Inferior parietal cortex (tissue), 1 donor: Measurements from ENCODE around the gene KNDC1.

Experiments used
- DNase-seq: peaks from one replicate; pipeline ENCODE4 v3.0.0-alpha.2; 2016; ENCODE audit errors: extremely low spot score

The KNDC1 gene

DNA sequence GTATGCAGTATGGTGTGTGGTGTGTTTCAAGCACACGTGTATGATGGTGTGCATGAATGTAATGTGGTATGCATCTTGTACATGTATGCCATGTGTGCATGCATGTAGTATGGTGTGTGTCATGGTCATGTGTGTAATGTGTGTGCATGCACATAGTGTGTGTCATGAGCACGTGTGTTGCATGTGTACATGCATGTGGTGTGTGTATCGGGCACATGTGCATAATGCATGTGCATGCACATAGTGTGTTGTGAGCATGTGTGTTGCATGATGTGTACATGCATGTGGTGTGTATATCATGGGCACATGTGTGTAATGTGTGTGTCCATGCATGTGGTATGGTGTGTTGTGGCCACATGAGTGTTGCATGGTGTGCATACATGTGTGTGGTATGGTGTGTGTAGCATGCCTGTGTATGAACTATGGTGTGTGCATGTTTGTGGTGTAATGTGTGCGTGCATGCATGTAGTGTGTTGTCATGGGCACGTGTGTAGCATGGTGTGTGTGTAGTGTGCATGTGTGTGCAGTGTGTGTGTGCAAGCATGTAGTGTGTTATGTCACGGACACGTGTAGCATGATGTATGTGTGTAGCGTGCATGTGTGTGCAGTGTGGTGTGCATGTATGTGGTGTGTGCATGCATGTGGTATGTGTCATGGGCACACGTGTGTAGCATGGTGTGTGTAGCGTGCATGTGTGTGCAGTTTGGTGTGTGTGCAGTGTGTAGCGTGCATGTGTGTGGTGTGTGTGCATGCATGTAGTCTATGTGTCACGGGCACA is 17.6 kb downstream of the KNDC1 start:
- no peak for DNase-seq

DNA sequence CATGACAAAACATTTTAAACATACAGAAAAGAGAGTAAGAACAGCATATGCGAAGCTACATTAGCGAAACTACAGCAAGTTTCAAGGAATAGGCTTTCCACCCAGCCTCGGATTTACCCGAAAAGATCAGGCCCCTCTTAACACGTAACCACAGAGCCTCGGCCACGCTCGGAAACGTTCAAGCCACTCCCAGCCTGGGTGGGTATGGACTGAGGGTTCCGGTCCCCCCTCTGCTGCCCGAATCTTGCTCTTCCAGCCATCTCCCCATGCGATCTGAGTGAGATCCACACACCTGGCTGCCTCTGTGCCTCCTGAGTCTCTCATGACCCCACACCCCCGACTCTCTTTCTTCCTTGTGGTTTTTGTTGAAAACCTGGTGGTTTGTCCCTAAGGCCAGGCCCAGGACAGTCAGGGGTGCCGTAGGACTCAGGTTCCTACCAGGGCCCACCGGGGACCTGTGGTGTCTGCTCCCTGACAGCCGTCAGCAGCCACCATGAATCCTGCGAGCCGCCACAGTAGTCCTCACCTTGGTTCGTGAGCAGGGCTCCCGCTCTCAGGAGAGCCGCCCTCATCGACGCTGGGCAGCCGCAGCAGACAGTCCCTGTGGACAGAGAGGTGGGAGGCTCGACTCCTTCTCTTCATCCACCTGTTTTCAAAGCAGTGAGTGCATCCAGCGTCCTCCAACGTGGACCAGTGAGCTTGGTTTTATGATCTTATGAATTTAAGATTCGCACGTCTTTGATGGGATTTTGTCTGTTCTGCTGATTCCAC is 18.5 kb downstream of the KNDC1 start:
- no peak for DNase-seq

DNA sequence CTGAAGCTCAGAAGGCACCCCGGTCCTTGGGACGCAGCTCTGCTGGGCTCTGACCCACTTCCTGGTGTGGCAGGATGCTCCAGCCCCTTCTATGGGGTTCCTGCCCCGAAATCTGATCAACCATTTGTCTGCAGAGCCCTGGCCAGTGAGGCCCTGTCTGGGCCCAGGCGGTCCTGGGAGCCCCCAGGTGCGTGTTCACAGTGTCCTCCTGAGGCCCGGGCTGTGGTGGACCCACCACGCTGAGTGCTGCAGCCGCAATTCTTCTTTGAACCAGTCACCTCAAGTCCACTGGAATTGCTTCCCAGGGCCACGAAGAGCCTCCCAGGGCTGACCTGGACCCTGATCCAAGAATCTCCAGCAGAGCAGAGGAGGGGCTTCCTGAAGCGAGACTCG is 19.1 kb downstream of the KNDC1 start:
- no peak for DNase-seq

DNA sequence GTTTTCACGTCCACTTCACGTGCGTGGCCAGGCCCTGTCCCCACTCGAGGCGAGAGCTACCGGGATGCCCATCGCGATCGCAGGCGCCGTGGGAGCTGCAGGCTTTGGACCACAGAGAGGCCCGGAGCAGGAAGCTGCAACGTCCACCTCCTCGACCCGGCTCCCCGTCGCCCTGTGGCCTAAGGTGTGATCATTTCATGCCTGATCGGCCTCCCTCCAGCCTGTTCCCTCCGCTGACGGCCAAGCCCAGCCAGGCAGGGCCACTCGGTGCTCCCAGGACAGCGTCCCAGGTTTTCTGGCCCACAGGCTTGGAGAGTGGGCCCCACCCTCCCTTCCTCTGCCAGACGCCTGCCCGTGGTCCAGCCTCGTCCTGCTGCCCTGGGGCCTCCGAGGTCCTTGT is 19.6 kb downstream of the KNDC1 start:
- no peak for DNase-seq

DNA sequence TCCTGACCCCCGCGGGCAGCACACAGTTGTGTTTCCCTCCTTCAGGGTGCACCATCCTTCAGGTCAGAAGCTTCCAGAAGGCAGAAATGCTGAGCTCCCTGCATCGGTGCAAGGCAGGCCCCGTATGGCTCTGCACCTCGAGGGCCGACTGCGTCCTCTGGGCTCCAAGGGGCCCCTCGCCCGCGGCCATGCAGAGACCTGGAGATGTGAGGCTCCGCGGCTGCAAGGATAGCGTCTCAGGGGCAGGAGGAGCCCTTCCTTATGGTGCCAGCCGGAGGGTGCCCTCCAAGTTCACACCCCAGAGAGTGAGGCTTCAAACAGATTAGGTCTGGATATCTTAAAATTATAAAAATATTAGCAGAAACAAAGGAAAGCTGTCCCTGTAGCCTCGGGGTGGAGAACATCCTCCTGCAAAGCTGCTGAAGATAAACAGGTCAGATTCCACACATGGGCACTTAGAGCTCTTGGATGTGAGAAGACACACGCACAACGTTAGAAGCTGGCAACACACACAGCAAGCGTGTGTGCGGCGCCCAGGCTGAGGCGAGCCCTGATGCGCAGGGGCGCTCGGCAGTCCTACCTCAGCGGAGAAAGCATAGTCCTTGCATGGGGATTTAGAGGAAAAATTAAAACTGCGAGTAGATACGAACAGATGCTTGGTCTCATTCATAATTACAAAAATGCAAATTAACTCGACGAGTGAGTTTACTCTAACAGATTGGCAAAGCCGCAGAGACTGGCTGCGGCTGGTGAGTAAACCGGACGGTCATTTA is 20.4 kb downstream of the KNDC1 start:
- no peak for DNase-seq

DNA sequence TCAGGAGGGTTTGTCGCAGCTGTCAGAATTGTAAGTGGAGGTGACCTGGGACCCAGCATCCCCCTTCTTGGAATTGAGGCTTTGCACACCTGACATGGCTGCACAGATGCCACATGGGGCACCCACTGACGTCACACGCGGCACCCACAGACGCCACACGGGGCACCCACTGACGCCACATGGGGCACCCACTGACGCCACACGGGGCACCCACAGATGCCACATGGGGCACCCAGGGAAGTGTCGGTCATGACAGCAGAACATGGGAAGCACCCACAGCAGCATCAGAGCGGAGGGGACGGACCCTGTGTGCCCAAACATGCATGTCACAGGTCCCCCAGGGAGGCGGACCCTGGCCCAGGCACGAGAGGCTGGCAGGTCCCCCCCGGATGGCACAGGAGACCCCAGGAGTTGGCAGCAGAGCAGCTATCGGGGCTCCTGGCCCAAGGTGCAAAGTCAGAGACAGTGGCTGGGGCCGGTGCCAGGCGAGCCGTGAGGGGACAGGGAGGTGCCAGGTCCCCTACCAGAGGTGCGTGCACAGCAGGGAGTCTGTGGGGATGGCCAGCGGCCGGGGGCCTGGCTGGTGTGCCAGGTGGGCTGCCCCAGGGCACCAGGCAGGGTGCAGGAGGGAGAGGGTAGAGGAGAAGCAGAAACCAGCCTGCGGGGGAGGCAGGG is 21.1 kb downstream of the KNDC1 start:
- DNase-seq: no peak

DNA sequence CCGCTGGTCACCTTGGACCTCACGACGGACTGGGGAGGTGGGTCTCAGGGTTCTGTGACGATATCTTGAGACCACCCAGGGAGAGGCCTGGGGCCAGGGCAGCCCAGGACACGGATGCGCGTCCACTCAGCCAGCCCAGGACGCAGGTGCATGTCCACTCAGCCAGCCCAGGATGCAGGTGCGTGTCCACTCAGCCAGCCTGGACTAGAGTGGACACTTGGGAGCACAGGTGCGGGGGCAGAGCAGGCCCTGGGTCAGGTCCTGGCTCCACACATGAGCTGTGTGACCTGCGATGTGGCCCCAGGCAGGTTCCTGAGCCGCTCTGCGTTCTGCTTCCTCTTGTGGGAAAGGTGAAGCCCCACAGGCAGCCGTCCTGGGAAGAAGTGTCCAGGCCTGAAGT is 22.2 kb downstream of the KNDC1 start:
- DNase-seq: no peak

DNA sequence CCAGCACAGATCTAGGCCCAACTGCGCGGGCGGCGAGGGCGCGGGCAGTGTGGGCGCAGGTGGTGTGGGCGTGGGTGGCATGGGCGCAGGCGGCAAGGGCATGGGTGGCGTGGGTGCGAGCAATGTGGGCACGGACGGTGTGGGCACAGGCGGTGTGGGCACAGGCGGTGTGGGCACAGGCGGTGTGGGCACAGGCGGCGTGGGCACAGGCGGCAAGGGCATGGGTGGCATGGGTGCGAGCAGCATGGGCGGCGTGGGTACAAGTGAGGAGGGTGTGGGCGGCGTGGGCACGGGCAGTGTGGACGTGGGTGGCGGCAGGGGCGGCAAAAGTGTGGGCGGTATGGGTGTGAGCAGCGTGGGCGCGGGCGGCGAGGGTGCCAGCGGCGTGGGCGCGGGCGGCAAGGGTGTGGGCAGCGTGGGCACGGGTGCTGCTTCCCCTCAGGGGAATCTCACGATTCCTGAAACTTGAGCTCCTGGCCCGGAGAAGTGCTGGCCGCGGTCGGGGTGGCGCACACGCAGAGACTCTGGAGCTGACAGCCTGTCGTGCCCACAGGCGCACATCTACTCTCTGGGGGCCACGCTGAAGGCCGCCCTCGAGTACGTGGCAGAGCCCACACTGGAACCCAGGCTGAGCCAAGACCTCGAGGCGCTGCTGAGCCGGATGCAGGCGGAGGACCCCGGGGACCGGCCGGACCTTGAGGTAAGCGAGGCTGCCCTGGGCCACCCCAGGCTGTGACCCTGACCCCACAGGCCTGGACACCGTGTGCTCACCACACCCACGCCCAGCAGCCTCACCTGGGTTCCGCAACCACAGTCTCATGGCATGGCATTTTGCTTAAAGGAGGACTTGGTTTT is 23.0 kb downstream of the KNDC1 start:
- DNase-seq: no peak

DNA sequence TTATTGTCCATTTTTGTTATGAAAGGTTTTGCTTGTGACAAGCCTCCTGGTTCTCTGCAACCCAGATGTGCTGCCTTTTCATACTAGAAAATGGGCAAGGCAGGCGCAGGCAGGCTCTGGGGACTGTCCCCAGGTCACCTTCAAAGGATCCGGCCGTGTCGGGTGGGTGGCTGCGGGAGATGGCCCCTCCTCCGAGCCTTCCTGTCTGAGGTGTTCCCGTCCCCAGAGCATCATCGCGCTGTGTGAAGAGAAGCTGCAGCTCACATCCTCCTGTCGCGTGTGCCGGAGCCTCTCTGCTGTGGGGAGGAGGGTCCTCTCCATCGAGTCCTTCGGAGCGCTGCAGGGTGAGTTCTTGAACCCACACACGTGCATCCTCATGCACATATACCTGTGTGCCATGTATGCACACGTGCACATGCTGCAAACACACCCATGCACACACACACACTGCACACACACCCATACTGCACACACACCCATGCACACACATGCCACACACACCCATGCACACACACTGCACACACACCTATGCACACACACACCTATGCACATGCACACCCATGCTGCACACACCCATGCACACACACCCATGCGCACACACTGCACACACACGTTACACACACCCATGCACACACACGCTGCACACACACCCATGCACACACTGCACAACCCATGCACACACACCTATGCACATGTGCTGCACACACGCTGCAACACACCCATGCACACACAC is 23.8 kb downstream of the KNDC1 start:
- no peak for DNase-seq

DNA sequence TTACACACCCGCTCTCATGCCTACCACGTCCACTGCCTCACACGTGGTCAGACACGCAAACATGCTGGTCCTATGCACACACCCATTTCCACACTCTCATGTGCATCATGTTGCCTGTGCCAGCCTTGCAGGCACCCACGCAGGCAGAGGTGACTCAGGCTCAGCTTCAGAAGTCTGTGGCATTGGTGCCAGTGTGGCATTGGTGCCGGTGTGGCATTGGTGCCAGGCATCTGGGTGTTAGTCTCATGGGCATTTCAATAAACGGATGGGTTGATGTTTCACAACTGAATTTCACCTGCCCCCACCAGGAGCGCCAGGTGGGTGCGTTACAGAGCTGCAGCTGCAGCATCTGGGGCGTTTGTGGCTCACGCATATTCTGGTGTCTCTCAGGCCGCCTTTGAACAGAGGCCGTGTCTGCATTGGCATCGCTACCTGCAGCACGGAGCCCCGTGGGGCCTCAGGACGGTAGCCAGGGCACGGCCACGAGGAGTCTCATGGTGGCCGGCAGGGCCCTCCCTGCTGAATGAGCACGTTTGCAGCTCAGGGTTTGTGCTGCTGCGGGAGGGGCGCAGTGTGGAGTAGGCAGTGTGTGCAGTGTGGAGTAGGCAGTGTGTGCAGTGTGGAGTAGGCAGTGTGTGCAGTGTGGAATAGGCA is 24.7 kb downstream of the KNDC1 start:
- DNase-seq: no peak

DNA sequence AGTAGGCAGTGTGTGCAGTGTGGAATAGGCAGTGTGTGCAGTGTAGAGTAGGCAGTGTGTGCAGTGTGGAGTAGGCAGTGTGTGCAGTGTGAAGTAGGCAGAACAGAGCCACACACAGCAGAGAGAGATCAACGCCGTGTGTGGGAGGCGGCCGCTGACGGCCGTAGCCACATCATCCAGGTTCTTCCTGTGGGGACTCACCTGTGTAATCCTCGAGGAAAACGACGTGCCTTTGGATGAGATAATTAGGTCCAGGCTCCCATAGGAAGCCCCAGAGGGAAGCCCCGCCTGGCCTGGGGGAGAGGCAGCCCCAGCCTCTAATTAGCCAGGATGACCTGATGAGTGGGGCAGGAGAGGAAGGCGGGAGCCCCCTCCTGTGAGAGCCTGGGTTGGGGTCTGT is 25.4 kb downstream of the KNDC1 start:
- no peak for DNase-seq

DNA sequence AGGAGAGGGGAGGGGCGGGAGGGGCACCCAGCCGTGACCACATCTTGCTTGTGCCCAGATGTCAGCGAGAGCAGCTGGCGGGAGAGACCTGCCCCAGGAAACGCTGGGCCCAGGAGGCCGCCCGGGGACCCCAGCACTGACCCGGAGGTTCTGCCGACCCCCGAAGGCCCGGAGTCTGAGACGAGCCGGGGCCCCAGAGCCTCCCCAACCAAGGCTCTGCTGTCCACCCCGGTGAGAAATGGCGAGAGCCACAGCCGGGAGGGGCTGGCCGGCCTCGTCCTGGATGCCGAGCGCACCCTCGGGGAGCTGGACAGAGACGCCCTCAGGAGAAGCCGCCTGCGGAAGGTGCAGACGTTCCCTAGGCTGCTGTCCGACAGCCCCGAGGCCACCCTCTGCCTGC is 25.9 kb downstream of the KNDC1 start:
- no peak for DNase-seq

DNA sequence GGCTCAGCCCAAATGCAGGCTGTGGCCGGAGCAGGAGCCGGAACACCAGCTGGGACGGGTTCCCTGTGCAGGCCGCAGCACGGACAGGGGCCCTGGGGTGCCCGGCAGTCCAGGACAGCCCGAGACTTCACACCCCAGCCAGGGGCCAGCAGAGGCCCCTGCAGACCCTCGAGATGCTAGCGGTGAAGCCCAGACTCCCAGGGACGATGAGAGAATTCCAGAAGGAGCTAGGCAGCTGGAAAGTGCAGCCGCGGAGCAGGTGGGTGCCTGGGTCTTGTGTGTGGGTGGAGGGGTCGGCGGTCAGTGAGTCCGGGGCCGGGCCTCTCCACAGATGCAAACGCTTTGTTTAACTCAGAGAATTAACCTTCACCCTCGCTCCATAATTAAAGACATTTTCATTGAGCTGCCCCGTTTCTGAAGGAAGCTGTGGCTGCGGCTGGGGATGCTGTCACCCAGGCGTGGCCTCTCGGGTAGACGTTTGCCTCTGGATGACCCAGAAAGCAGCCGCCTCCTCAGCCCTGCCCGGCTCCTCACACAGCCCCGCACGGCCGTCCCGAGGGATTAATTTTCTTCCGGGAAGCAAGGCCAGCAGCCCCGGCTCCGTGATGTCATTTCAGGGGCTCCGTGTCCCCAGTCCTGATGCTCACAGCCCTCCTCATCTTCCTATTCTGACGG is 26.5 kb downstream of the KNDC1 start:
- no peak for DNase-seq

DNA sequence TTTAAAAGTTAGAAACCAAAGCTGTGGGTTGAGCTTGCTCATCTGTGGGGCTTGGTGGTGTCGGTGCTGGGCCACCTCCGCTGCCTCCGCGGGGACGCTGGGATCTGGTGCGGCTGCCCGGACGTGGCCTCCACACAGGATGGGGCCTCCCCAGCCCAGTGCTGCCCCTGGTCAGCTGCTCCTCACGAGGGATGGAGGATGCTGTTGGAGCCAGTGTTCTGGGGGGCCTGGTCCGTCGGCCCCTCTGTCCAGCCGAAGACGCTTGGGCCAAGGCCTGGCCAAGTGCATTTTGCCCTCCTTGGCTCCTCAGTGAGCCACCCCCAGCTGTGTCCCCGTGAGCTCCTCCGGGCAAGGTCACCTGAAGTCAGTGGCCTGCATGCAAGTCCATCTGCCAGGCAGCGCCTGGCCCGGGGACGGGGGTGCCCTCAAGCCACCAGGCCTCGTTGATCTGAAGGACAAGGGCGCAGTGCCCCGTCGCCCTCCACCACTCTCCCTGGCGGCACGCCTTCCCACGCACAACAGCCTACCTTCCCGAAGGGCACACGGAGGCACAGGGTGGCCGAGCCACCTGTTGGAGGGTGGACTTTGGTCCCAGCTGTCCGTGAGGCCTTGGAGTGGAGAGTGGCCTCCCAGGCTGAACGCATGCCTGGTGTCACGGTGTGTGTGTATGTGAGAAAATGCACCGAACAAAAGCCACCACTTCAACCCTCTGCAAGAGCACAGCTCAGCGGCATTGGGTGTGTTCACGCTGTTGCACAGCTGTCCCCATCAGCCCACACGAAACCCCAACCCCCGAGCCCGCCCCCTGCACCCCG is 27.3 kb downstream of the KNDC1 start:
- DNase-seq: no peak

DNA sequence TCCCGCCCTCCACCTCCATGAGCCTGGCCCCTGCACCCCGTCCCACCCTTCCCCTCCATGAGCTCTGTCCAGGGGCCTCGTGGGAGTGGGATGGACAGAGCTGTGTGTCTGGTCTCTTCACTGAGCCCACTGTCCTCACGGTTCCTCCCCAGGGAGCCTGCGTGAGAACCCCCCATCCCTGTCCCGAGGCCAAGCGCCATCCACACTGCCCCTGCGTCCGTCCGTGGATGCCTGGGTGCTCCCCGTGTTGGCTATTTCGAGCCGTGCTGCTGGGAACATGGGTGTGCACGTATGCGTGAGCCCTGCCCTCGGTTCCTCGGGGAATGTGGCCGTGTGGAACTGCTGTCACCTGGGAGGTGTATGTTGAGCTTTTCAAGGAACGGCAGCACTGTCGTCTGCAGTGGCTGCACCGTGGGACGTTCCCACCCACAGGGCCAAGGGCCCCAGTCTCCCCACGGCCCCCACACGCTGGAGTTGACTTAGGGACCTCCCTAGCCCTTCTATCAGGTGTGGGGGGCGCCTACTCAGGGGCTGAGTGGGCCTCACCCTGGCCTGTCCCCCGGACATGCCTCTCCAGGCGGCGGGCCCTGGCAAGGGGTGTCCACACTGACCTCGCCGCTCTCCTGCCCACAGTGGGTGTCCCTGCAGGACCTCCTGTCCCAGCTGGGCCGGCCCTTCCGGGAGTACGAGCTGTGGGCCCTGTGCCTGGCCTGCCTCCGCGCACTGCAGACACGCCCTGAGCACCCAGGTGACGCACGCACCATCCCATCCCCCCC is 28.1 kb downstream of the KNDC1 start:
- no peak for DNase-seq

DNA sequence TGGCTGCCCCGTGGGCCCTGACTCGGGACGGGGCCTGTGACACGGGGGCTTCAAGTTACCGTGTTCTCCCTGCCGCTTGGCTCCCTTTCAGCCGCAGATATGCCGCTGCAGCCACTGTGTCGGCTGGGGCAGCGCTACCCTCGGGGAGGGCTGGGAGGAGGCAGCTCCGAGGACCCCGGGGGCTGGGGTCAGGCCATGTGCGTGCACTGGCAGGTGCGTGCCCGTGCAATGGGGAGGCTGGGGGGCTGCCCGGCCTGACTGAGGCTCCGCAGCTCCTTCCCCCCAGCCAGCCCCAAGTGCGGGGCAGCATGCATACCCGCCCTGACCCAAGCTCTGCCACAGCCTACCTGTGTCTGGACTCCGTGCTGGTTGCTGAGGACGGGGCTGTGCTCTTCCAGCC is 29.2 kb downstream of the KNDC1 start:
- no peak for DNase-seq

DNA sequence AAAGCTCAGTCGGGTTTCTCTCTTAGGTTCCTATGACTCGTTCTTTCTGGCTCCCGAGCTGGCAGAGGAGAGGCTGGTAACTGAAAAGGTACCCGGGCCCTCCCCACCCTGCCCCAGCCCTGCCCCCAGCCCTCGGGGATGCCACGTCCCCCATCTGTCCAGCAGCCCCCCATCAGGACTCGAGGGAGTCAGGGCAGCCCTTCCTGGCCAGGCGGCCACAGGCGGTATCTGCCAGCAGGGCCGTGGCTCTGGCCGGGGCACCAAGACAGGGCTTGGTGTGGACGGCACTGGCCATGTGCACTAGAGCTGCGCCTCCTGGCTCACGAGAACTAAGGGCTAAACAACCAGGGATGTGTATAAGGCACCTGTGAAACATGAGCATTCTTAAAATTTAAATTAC is 29.7 kb downstream of the KNDC1 start:
- no peak for DNase-seq

DNA sequence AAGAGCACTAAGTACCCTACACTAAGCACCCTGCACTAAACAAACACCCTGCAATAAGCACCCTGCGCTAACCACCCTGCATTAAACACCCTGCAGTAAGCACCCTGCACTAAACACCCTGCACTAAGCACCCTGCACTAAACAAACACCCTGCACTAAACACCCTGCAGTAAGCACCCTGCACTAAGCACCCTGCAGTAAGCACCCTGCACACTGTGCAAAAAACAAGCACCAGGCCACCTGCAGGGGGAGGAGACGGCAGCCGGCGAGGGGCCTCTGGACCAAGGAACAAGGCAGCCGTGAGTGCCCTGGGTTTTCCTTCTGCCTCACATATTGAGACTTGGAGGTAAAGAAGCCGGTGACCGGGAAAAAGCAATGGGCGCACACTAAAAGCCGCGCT is 30.2 kb downstream of the KNDC1 start:
- DNase-seq: no peak
